ENCODE results near the gene NAV3. TPM values are rescaled to one million over a fixed set of nuclear protein-coding genes. Genes with fewer than 3 reads are reported as not detected.

The NAV3 gene
- total RNA-seq, 2 experiments from 2014 or later, result not detected

- Mint-ChIP-seq H3K27me3 (no peaks in the 10 kb centered on the region), H3K9me3 (no peaks in the 10 kb centered on the region)
Measured at GRCh38 chr12:78185109-78185508, 354.4 kb downstream of the NAV3 start.

DNA sequence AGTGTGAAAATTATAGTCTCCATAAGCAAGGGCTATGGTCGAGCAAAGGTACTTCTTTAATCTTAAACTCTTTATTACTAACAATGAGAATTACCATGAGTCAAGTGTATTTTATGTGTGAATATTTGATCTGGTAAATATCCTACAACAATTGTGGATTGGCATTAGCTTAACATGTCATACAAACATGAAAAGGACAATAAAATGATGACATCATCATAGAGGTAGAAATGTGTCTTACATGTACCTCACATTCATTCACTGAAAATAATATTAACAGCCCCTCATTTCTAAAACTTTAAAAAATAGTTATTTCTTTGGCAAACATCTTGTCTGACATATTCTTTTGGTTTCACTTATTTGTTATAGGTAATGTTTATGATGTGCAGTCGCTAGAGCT is 355.0 kb downstream of the NAV3 start:
- Mint-ChIP-seq H3K4me1 (ENCODE audit: low read depth) (no peaks in the 10 kb centered on the region), H3K27me3 (no peaks in the 10 kb centered on the region), H3K36me3 (ENCODE audit: low read depth) (no peaks in the 10 kb centered on the region), H3K27ac (no peak overlapping the region), H3K9me3 (no peaks in the 10 kb centered on the region), H3K4me3 (no peak overlapping the region)
- no peak for ATAC-seq (ENCODE audit: poor library complexity)
- Histone ChIP-seq H3K27ac (ENCODE audit: low read depth in 1 of 2, low read length in 2 of 2) (no peak overlapping the region), H3K4me3 (ENCODE audit: low read length) (no peak overlapping the region), H3K27me3 (ENCODE audit: control insufficient read depth in 1 of 2, insufficient read depth in 2 of 2, low read length in 2 of 2) (no peaks in the 10 kb centered on the region), H3K36me3 (ENCODE audit: insufficient read depth, low read length) (no peaks in the 10 kb centered on the region), H3K4me1 (ENCODE audit: insufficient read depth, low read length) (no peaks in the 10 kb centered on the region), H3K9me3 (ENCODE audit: control insufficient read depth in 1 of 2, insufficient read depth in 1 of 2, low read length in 2 of 2) (no peaks in the 10 kb centered on the region)
- CTCF ChIA-PET, result no interaction called here
- no peak for DNase-seq
- TF ChIP-seq CTCF (IDR thresholded peaks at IDR 0.05), result no peak
- intact Hi-C loops (cut with DNase I, micrococcal nuclease), result no loop called here
- POLR2A ChIA-PET, result no interaction called here

More at GRCh38 chr12:78185109-78185508, 354.4 kb downstream of the NAV3 start:
- POLR2A ChIA-PET, result no interaction called here
- DNase-seq (no peak), ATAC-seq (ENCODE audit: poor library complexity) (no peak)
- no peaks in the 10 kb centered on the region for H3K36me3 Mint-ChIP-seq (ENCODE audit: low read depth)
- CTCF ChIA-PET, result no interaction called here
- H3K27me3 ChIP-seq (ENCODE audit: control insufficient read depth in 1 of 2, insufficient read depth in 2 of 2, low read length in 2 of 2), result no peaks in the 10 kb centered on the region
- no peak overlapping the region for H3K4me3 Mint-ChIP-seq
- H3K27ac Mint-ChIP-seq, result no peak overlapping the region
- H3K4me1 Mint-ChIP-seq (ENCODE audit: low read depth), result no peaks in the 10 kb centered on the region
- H3K4me1 ChIP-seq (ENCODE audit: insufficient read depth, low read length), result no peaks in the 10 kb centered on the region
- H3K27ac ChIP-seq (ENCODE audit: low read depth in 1 of 2, low read length in 2 of 2), result no peak overlapping the region
- H3K4me3 ChIP-seq (ENCODE audit: low read length), result no peak overlapping the region
- intact Hi-C loops (cut with DNase I, micrococcal nuclease), result no loop called here
- no peak for TF ChIP-seq CTCF (IDR thresholded peaks at IDR 0.05)
- no peaks in the 10 kb centered on the region for H3K9me3 ChIP-seq (ENCODE audit: control insufficient read depth in 1 of 2, insufficient read depth in 1 of 2, low read length in 2 of 2)
- H3K36me3 ChIP-seq (ENCODE audit: insufficient read depth, low read length), result no peaks in the 10 kb centered on the region

DNA sequence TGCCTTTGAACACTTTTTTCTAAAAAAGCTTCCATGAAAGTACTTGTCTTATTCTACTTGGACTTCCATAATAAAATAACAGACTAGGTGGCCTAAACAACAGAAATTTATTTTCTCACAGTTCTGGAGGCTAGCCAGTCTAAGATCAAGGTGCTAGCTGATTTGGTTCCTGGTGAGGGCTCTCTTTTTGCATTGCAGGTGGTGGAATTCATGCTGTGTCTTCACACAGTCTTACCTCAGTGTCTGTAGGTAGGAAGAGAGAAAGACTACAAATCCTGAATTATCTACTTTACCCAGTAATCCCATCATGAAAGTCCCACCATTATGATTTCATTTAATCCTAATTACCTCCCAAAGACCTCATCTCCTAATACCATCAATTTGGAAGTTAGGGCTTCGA is 356.0 kb downstream of the NAV3 start:
- POLR2A ChIA-PET, result no interaction called here
- ATAC-seq (ENCODE audit: poor library complexity) (no peak), DNase-seq (no peak)
- intact Hi-C loops (cut with DNase I, micrococcal nuclease), result no loop called here
- CTCF ChIA-PET, result no interaction called here
- H3K4me1 Mint-ChIP-seq (ENCODE audit: low read depth), result no peaks in the 10 kb centered on the region
- Histone ChIP-seq H3K4me3 (ENCODE audit: low read length) (no peak overlapping the region), H3K27ac (ENCODE audit: low read depth in 1 of 2, low read length in 2 of 2) (no peak overlapping the region), H3K9me3 (ENCODE audit: control insufficient read depth in 1 of 2, insufficient read depth in 1 of 2, low read length in 2 of 2) (no peaks in the 10 kb centered on the region), H3K4me1 (ENCODE audit: insufficient read depth, low read length) (no peaks in the 10 kb centered on the region), H3K36me3 (ENCODE audit: insufficient read depth, low read length) (no peaks in the 10 kb centered on the region), H3K27me3 (ENCODE audit: control insufficient read depth in 1 of 2, insufficient read depth in 2 of 2, low read length in 2 of 2) (no peaks in the 10 kb centered on the region)
- H3K27me3 Mint-ChIP-seq, result no peaks in the 10 kb centered on the region
- H3K27ac Mint-ChIP-seq, result no peak overlapping the region
- no peak for TF ChIP-seq CTCF (IDR thresholded peaks at IDR 0.05)
- no peak overlapping the region for H3K4me3 Mint-ChIP-seq
- no peaks in the 10 kb centered on the region for H3K9me3 Mint-ChIP-seq
- no peaks in the 10 kb centered on the region for H3K36me3 Mint-ChIP-seq (ENCODE audit: low read depth)
